Fibroblast of lung (primary cell): ENCODE results near the gene CACNA1S.

ENCODE experiments used
- EZH2 ChIP-seq: IDR thresholded peaks from 2 replicates; pipeline ENCODE4 v1.5.1; 2012; ENCODE audit warnings: low read length, control low read depth, mild to moderate bottlenecking; ENCODE audit errors: missing control alignments
- TF ChIP-seq, protein P1 (sequence below), 2 donors: IDR thresholded peaks in 1 of 2; conservative IDR thresholded peaks in 1 of 2; 1 replicate in 1 of 2; 2 replicates in 1 of 2; pipeline ENCODE4 v1.5.1; 2011 to 2012; ENCODE audit warnings: low read length in 2 of 2, control low read depth in 1 of 2, inconsistent platforms in 1 of 2, low read depth in 1 of 2, mild to moderate bottlenecking in 1 of 2

DNA sequence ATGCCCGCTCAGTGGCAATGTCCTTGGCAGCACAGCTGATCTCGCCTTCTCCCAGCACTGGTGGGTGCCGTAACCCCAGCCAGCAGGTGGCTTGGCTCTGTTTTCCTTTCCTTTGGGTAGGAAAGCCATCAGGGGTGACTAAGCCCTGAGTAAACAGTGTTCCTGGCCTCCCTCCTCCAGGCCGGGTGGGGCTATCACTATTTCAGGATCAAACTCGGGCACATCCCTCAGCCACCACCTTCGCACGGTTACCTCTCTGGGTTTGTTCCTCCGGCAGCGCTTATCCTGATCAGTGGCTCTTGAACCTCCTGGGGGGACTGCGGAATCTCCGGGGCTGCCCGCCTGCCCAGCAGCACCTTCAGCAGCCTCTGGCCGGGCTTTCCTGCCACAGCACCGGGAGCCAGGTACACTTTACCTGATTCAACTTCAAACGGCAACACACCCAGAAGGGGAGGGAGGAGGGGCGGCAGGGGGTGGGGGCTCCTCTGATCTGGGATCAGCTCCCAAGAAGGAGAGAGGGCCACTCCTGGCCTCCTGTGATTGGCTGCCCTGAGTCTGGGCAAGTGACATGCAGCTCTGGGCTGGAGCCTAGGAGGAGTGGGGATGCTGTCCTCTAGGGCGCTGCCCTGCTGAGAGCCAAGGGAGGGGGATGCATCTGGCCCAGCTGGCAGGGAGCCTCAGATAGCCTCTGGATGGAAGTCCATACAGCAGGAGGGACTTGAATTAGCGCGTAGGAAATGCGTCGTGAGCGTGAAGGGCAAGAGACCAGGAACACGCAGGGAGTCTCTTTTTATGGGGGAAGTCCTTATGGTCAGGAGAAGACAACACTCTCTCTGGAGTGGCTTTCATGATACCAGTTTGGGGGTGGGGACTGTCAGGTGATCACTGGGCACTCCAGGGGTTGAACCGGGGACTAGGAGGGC lies 14.9 kb upstream of the CACNA1S start, which contains the start of gene ASCL5:
- TF ChIP-seq, protein P1, sequence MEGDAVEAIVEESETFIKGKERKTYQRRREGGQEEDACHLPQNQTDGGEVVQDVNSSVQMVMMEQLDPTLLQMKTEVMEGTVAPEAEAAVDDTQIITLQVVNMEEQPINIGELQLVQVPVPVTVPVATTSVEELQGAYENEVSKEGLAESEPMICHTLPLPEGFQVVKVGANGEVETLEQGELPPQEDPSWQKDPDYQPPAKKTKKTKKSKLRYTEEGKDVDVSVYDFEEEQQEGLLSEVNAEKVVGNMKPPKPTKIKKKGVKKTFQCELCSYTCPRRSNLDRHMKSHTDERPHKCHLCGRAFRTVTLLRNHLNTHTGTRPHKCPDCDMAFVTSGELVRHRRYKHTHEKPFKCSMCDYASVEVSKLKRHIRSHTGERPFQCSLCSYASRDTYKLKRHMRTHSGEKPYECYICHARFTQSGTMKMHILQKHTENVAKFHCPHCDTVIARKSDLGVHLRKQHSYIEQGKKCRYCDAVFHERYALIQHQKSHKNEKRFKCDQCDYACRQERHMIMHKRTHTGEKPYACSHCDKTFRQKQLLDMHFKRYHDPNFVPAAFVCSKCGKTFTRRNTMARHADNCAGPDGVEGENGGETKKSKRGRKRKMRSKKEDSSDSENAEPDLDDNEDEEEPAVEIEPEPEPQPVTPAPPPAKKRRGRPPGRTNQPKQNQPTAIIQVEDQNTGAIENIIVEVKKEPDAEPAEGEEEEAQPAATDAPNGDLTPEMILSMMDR (conservative IDR thresholded peaks at IDR 0.05 in 1 of 2, IDR thresholded peaks at IDR 0.05 in 1 of 2; ENCODE audit: low read depth in 1 of 2, low read length in 2 of 2): peak in 1 of 2 donors; percentile 5
- TF ChIP-seq EZH2: no peak
